Measurements from ENCODE around the gene DCBLD1.
"Not testable (repeated sequence)": the region's sequence is repeated elsewhere in the genome, so short reads cannot be mapped to it uniquely, and the experiment has no call there.

Gene DCBLD1

GRCh38 chr6:117456250-117456649, 26.2 kb upstream of the DCBLD1 start:
- Histone ChIP-seq H3K27me3 (ENCODE audit: insufficient read depth, low read length) (no peaks in the 10 kb centered on the region), H3K4me1 (ENCODE audit: insufficient read depth, low read length) (peaks cover 6% of the 10 kb centered on the region; the same call in 1 of the 2 replicates), H3K9me3 (ENCODE audit: insufficient read depth, low read depth, low read length) (no peaks in the 10 kb centered on the region), H3K27ac (ENCODE audit: low read length) (no peak overlapping the region), H3K4me3 (ENCODE audit: low read length) (no peak overlapping the region), H3K36me3 (ENCODE audit: insufficient read depth, low read depth, low read length) (no peaks in the 10 kb centered on the region), H3K9ac (ENCODE audit: low read depth, low read length) (no peak overlapping the region)

- Histone ChIP-seq H3K4me3 (ENCODE audit: low read length) (no peak overlapping the region), H3K27ac (ENCODE audit: low read length) (no peak overlapping the region), H3K9ac (ENCODE audit: low read depth, low read length) (no peak overlapping the region), H3K27me3 (ENCODE audit: insufficient read depth, low read length) (no peaks in the 10 kb centered on the region), H3K36me3 (ENCODE audit: insufficient read depth, low read depth, low read length) (no peaks in the 10 kb centered on the region), H3K9me3 (ENCODE audit: insufficient read depth, low read depth, low read length) (no peaks in the 10 kb centered on the region), H3K4me1 (ENCODE audit: insufficient read depth, low read length) (no peaks in the 10 kb centered on the region)
Measured at GRCh38 chr6:117456998-117457397, 25.5 kb upstream of the DCBLD1 start.

- Histone ChIP-seq H3K4me1 (ENCODE audit: insufficient read depth, low read length) (no peaks in the 10 kb centered on the region), H3K27me3 (ENCODE audit: insufficient read depth, low read length) (no peaks in the 10 kb centered on the region), H3K27ac (ENCODE audit: low read length) (no peak overlapping the region), H3K36me3 (ENCODE audit: insufficient read depth, low read depth, low read length) (no peaks in the 10 kb centered on the region), H3K9me3 (ENCODE audit: insufficient read depth, low read depth, low read length) (no peaks in the 10 kb centered on the region), H3K9ac (ENCODE audit: low read depth, low read length) (no peak overlapping the region), H3K4me3 (ENCODE audit: low read length) (no peak overlapping the region)
Measured at GRCh38 chr6:117459204-117459944, 23.1 kb upstream of the DCBLD1 start.

GRCh38 chr6:117463762-117464665, 18.5 kb upstream of the DCBLD1 start:
- H3K9ac ChIP-seq (ENCODE audit: low read depth, low read length): no peak overlapping the region
- no peak overlapping the region for H3K27ac ChIP-seq (ENCODE audit: low read length)
- no peak overlapping the region for H3K4me3 ChIP-seq (ENCODE audit: low read length)

GRCh38 chr6:117464700-117465099, 17.8 kb upstream of the DCBLD1 start:
- Histone ChIP-seq H3K9ac (ENCODE audit: low read depth, low read length) (no peak overlapping the region), H3K9me3 (ENCODE audit: insufficient read depth, low read depth, low read length) (no peaks in the 10 kb centered on the region), H3K4me1 (ENCODE audit: insufficient read depth, low read length) (no peaks in the 10 kb centered on the region), H3K4me3 (ENCODE audit: low read length) (no peak overlapping the region), H3K27ac (ENCODE audit: low read length) (no peak overlapping the region), H3K36me3 (ENCODE audit: insufficient read depth, low read depth, low read length) (no peaks in the 10 kb centered on the region), H3K27me3 (ENCODE audit: insufficient read depth, low read length) (no peaks in the 10 kb centered on the region)

More at GRCh38 chr6:117463762-117464665, 18.5 kb upstream of the DCBLD1 start:
- Histone ChIP-seq H3K27me3 (ENCODE audit: insufficient read depth, low read length) (no peaks in the 10 kb centered on the region), H3K9me3 (ENCODE audit: insufficient read depth, low read depth, low read length) (no peaks in the 10 kb centered on the region), H3K36me3 (ENCODE audit: insufficient read depth, low read depth, low read length) (no peaks in the 10 kb centered on the region), H3K4me1 (ENCODE audit: insufficient read depth, low read length) (no peaks in the 10 kb centered on the region)

- Histone ChIP-seq H3K27me3 (ENCODE audit: insufficient read depth, low read length) (no peaks in the 10 kb centered on the region), H3K4me3 (ENCODE audit: low read length) (no peak overlapping the region), H3K9ac (ENCODE audit: low read depth, low read length) (no peak overlapping the region), H3K4me1 (ENCODE audit: insufficient read depth, low read length) (no peaks in the 10 kb centered on the region), H3K9me3 (ENCODE audit: insufficient read depth, low read depth, low read length) (no peaks in the 10 kb centered on the region), H3K27ac (ENCODE audit: low read length) (no peak overlapping the region), H3K36me3 (ENCODE audit: insufficient read depth, low read depth, low read length) (no peaks in the 10 kb centered on the region)
Measured at GRCh38 chr6:117465691-117466090, 16.8 kb upstream of the DCBLD1 start.

- Histone ChIP-seq H3K9ac (ENCODE audit: low read depth, low read length) (no peak overlapping the region), H3K4me3 (ENCODE audit: low read length) (no peak overlapping the region), H3K27ac (ENCODE audit: low read length) (no peak overlapping the region), H3K9me3 (ENCODE audit: insufficient read depth, low read depth, low read length) (no peaks in the 10 kb centered on the region), H3K36me3 (ENCODE audit: insufficient read depth, low read depth, low read length) (no peaks in the 10 kb centered on the region), H3K27me3 (ENCODE audit: insufficient read depth, low read length) (no peaks in the 10 kb centered on the region), H3K4me1 (ENCODE audit: insufficient read depth, low read length) (no peaks in the 10 kb centered on the region)
Measured at GRCh38 chr6:117467876-117468275, 14.6 kb upstream of the DCBLD1 start.

GRCh38 chr6:117468527-117468926, 13.9 kb upstream of the DCBLD1 start:
- H3K4me1 ChIP-seq (ENCODE audit: insufficient read depth, low read length); H3K27ac ChIP-seq (ENCODE audit: low read length); H3K9ac ChIP-seq (ENCODE audit: low read depth, low read length); H3K4me3 ChIP-seq (ENCODE audit: low read length); H3K36me3 ChIP-seq (ENCODE audit: insufficient read depth, low read depth, low read length); H3K27me3 ChIP-seq (ENCODE audit: insufficient read depth, low read length); H3K9me3 ChIP-seq (ENCODE audit: insufficient read depth, low read depth, low read length): not testable (repeated sequence)

GRCh38 chr6:117469356-117469755, 13.1 kb upstream of the DCBLD1 start:
- no peak overlapping the region for H3K27ac ChIP-seq (ENCODE audit: low read length)
- no peaks in the 10 kb centered on the region for H3K9me3 ChIP-seq (ENCODE audit: insufficient read depth, low read depth, low read length)
- no peaks in the 10 kb centered on the region for H3K36me3 ChIP-seq (ENCODE audit: insufficient read depth, low read depth, low read length)
- no peak overlapping the region for H3K4me3 ChIP-seq (ENCODE audit: low read length)
- H3K4me1 ChIP-seq (ENCODE audit: insufficient read depth, low read length): no peaks in the 10 kb centered on the region
- H3K27me3 ChIP-seq (ENCODE audit: insufficient read depth, low read length): no peaks in the 10 kb centered on the region
- H3K9ac ChIP-seq (ENCODE audit: low read depth, low read length): no peak overlapping the region

- H3K4me1 ChIP-seq (ENCODE audit: insufficient read depth, low read length): no peaks in the 10 kb centered on the region
- H3K27ac ChIP-seq (ENCODE audit: low read length): no peak overlapping the region
- no peaks in the 10 kb centered on the region for H3K9me3 ChIP-seq (ENCODE audit: insufficient read depth, low read depth, low read length)
- no peak overlapping the region for H3K4me3 ChIP-seq (ENCODE audit: low read length)
- no peak overlapping the region for H3K9ac ChIP-seq (ENCODE audit: low read depth, low read length)
- no peaks in the 10 kb centered on the region for H3K27me3 ChIP-seq (ENCODE audit: insufficient read depth, low read length)
- no peaks in the 10 kb centered on the region for H3K36me3 ChIP-seq (ENCODE audit: insufficient read depth, low read depth, low read length)
Measured at GRCh38 chr6:117469791-117470190, 12.7 kb upstream of the DCBLD1 start.

- H3K36me3 ChIP-seq (ENCODE audit: insufficient read depth, low read depth, low read length): no peaks in the 10 kb centered on the region
- no peak overlapping the region for H3K4me3 ChIP-seq (ENCODE audit: low read length)
- no peak overlapping the region for H3K9ac ChIP-seq (ENCODE audit: low read depth, low read length)
- H3K27me3 ChIP-seq (ENCODE audit: insufficient read depth, low read length): no peaks in the 10 kb centered on the region
- H3K27ac ChIP-seq (ENCODE audit: low read length): no peak overlapping the region
- no peaks in the 10 kb centered on the region for H3K9me3 ChIP-seq (ENCODE audit: insufficient read depth, low read depth, low read length)
- H3K4me1 ChIP-seq (ENCODE audit: insufficient read depth, low read length): peaks cover 5% of the 10 kb centered on the region; the same call in 1 of the 2 replicates
Measured at GRCh38 chr6:117472667-117473066, 9.8 kb upstream of the DCBLD1 start.

GRCh38 chr6:117473401-117473800, 9.1 kb upstream of the DCBLD1 start:
- Histone ChIP-seq H3K4me3 (ENCODE audit: low read length) (no peak overlapping the region), H3K9ac (ENCODE audit: low read depth, low read length) (no peak overlapping the region), H3K27ac (ENCODE audit: low read length) (no peak overlapping the region), H3K27me3 (ENCODE audit: insufficient read depth, low read length) (no peaks in the 10 kb centered on the region), H3K36me3 (ENCODE audit: insufficient read depth, low read depth, low read length) (no peaks in the 10 kb centered on the region), H3K9me3 (ENCODE audit: insufficient read depth, low read depth, low read length) (no peaks in the 10 kb centered on the region), H3K4me1 (ENCODE audit: insufficient read depth, low read length) (peaks cover 5% of the 10 kb centered on the region; the same call in 1 of the 2 replicates)

All from iPS-20b (cell line).